SK-N-SH treated with all-trans-retinoic acid at 6 μM for 48 hours (cell line): ENCODE data around the gene GPER1.

ENCODE experiments used
- ATAC-seq: fragments of 200-7000 bp; cut with Tn5 transposase; 3 replicates; pipeline ENCODE4 v1.9.1; 2020; ENCODE audit warnings: mild to moderate bottlenecking, moderate library complexity
- ARNTL ChIP-seq: fragments of 450-650 bp; formaldehyde crosslinking; IDR thresholded peaks from 2 replicates; pipeline ENCODE4 v1.5.0; 2020; ENCODE audit warnings: low read depth, mild to moderate bottlenecking, moderate library complexity, borderline replicate concordance
- BACH2 ChIP-seq: fragments of 250-450 bp; sonication (Bioruptor Pico); IDR thresholded peaks from 2 replicates; pipeline ENCODE4 v1.9.0; 2021; ENCODE audit warnings: mild to moderate bottlenecking, borderline replicate concordance
- CREB5 ChIP-seq: fragments of 250-450 bp; sonication (Bioruptor Pico); IDR thresholded peaks from 2 replicates; pipeline ENCODE4 v1.5.1; 2020; ENCODE audit warnings: low read depth, mild to moderate bottlenecking, moderate library complexity
- CSDC2 ChIP-seq: fragments of 250-450 bp; sonication (Bioruptor Pico); IDR thresholded peaks from 2 replicates; pipeline ENCODE4 v1.5.0; 2020; ENCODE audit warnings: mild to moderate bottlenecking, moderate library complexity
- GLIS3 ChIP-seq: fragments of 250-450 bp; sonication (Bioruptor Pico); IDR thresholded peaks from 2 replicates; pipeline ENCODE4 v1.5.0; 2020; ENCODE audit warnings: mild to moderate bottlenecking, moderate library complexity
- ISL1 ChIP-seq: fragments of 250-450 bp; sonication (Bioruptor Pico); IDR thresholded peaks from 2 replicates; pipeline ENCODE4 v2.1.2; 2022; ENCODE audit warnings: mild to moderate bottlenecking, moderate library complexity
- OSR1 ChIP-seq: fragments of 250-450 bp; sonication (Bioruptor Pico); IDR thresholded peaks from 2 replicates; pipeline ENCODE4 v1.8.0; 2022; ENCODE audit warnings: moderate library complexity, mild to moderate bottlenecking, inconsistent platforms
- PATZ1 ChIP-seq: fragments of 250-450 bp; sonication (Bioruptor Pico); IDR thresholded peaks from 2 replicates; pipeline ENCODE4 v1.8.0; 2020; ENCODE audit warnings: mild to moderate bottlenecking, moderate library complexity, borderline replicate concordance
- POU6F1 ChIP-seq: fragments of 250-450 bp; sonication (Bioruptor Pico); IDR thresholded peaks from 2 replicates; pipeline ENCODE4 v1.8.0; 2021; ENCODE audit warnings: low read depth, mild to moderate bottlenecking, moderate library complexity, borderline replicate concordance
- PPARA ChIP-seq: fragments of 250-450 bp; sonication (Bioruptor Pico); IDR thresholded peaks from 2 replicates; pipeline ENCODE4 v1.5.0; 2020; ENCODE audit warnings: mild to moderate bottlenecking, borderline replicate concordance
- RARB ChIP-seq: fragments of 250-450 bp; sonication (Bioruptor Pico); IDR thresholded peaks from 2 replicates; pipeline ENCODE4 v1.8.0; 2021; ENCODE audit warnings: mild to moderate bottlenecking, moderate library complexity
- SNAI2 ChIP-seq: fragments of 250-450 bp; sonication (Bioruptor Pico); IDR thresholded peaks from 2 replicates; pipeline ENCODE4 v1.5.0; 2020; ENCODE audit warnings: mild to moderate bottlenecking, moderate library complexity
- TCF4 ChIP-seq: fragments of 250-450 bp; sonication (Bioruptor Pico); IDR thresholded peaks from 2 replicates; pipeline ENCODE4 v1.8.0; 2021; ENCODE audit warnings: mild to moderate bottlenecking, moderate library complexity, borderline replicate concordance
- TOX ChIP-seq: fragments of 250-450 bp; sonication (Bioruptor Pico); IDR thresholded peaks from 2 replicates; pipeline ENCODE4 v1.8.0; 2021; ENCODE audit warnings: mild to moderate bottlenecking, moderate library complexity, borderline replicate concordance
- TSHZ2 ChIP-seq: fragments of 250-450 bp; sonication (Bioruptor Pico); IDR thresholded peaks from 2 replicates; pipeline ENCODE4 v1.5.0; 2020; ENCODE audit warnings: mild to moderate bottlenecking, moderate library complexity
- ZC3H10 ChIP-seq: fragments of 250-450 bp; sonication (Bioruptor Pico); IDR thresholded peaks from 2 replicates; pipeline ENCODE4 v1.5.1; 2021; ENCODE audit warnings: mild to moderate bottlenecking, moderate library complexity
- ZFP3 ChIP-seq: fragments of 250-450 bp; sonication (Bioruptor Pico); IDR thresholded peaks from 2 replicates; pipeline ENCODE4 v1.5.0; 2020; ENCODE audit warnings: mild to moderate bottlenecking, moderate library complexity
- ZFP30 ChIP-seq: fragments of 450-650 bp; formaldehyde crosslinking; IDR thresholded peaks from 2 replicates; pipeline ENCODE4 v1.5.0; 2022; ENCODE audit warnings: mild to moderate bottlenecking, moderate library complexity
- ZNF565 ChIP-seq: fragments of 450-650 bp; formaldehyde crosslinking; conservative IDR thresholded peaks from 2 replicates; pipeline ENCODE4 v1.5.0; 2020; ENCODE audit warnings: low read depth, mild to moderate bottlenecking, moderate library complexity
- ZNF70 ChIP-seq: fragments of 450-650 bp; formaldehyde crosslinking; IDR thresholded peaks from 2 replicates; pipeline ENCODE4 v1.5.0; 2020; ENCODE audit warnings: mild to moderate bottlenecking, moderate library complexity
- ZNF8 ChIP-seq: fragments of 450-650 bp; formaldehyde crosslinking; IDR thresholded peaks from 2 replicates; pipeline ENCODE4 v1.5.0; 2020; ENCODE audit warnings: mild to moderate bottlenecking, moderate library complexity

Gene GPER1

GRCh38 chr7:1100386-1100785, 12.5 kb downstream of the GPER1 start:
- peak; percentile 3; the same call in 1 of the 3 replicates for ATAC-seq
- TF ChIP-seq OSR1 (CRISPR knock-in tag), result no peak
- TF ChIP-seq SNAI2 (CRISPR knock-in tag), result no peak
- TF ChIP-seq BACH2 (CRISPR knock-in tag), result no peak
- TF ChIP-seq ISL1 (CRISPR knock-in tag), result no peak
- no peak for TF ChIP-seq TCF4 (CRISPR knock-in tag)
- TF ChIP-seq RARB (CRISPR knock-in tag), result no peak
- no peak for TF ChIP-seq ZFP3 (CRISPR knock-in tag)
- TF ChIP-seq ARNTL (CRISPR knock-in tag), result no peak

GRCh38 chr7:1100834-1101562, 13.1 kb downstream of the GPER1 start:
- TF ChIP-seq POU6F1 (no peak), CREB5 (CRISPR knock-in tag) (no peak), ARNTL (CRISPR knock-in tag) (no peak), ZC3H10 (CRISPR knock-in tag) (no peak), PPARA (CRISPR knock-in tag) (no peak), PATZ1 (no peak), ZNF8 (CRISPR knock-in tag) (no peak), TOX (CRISPR knock-in tag) (no peak), TCF4 (CRISPR knock-in tag) (no peak), RARB (CRISPR knock-in tag) (no peak), ZNF70 (no peak), BACH2 (CRISPR knock-in tag) (no peak), ISL1 (CRISPR knock-in tag) (no peak), TSHZ2 (no peak), CSDC2 (CRISPR knock-in tag) (no peak), SNAI2 (CRISPR knock-in tag) (no peak)
- no peak for ATAC-seq

GRCh38 chr7:1101563-1102431, 13.9 kb downstream of the GPER1 start:
- no peak for ATAC-seq
- TF ChIP-seq CREB5 (CRISPR knock-in tag) (no peak), GLIS3 (no peak), POU6F1 (no peak), ZNF70 (no peak), ZNF565 (CRISPR knock-in tag) (no peak), OSR1 (CRISPR knock-in tag) (no peak), TCF4 (CRISPR knock-in tag) (no peak), SNAI2 (CRISPR knock-in tag) (no peak), TOX (CRISPR knock-in tag) (no peak), ZC3H10 (CRISPR knock-in tag) (no peak), PPARA (CRISPR knock-in tag) (no peak), ZFP3 (CRISPR knock-in tag) (no peak), ISL1 (CRISPR knock-in tag) (no peak), ARNTL (CRISPR knock-in tag) (no peak), ZFP30 (CRISPR knock-in tag) (no peak), PATZ1 (no peak)
